GM23248 (cell line): ENCODE results near the gene GPATCH4.

Source experiments
- EZH2 ChIP-seq: fragments of 200-600 bp; sonication (generic); IDR thresholded peaks from 2 replicates; pipeline ENCODE4 v1.6.1; 2018; ENCODE audit warnings: antibody characterized with exemption, mild to moderate bottlenecking; ENCODE audit not compliant: insufficient read depth, poor library complexity, severe bottlenecking
- EZH2phosphoT487 ChIP-seq: fragments of 200-600 bp; sonication (generic); IDR thresholded peaks from 2 replicates; pipeline ENCODE4 v1.6.1; 2018; ENCODE audit warnings: antibody characterized with exemption, moderate library complexity, mild to moderate bottlenecking, low read depth; ENCODE audit not compliant: insufficient read depth

DNA sequence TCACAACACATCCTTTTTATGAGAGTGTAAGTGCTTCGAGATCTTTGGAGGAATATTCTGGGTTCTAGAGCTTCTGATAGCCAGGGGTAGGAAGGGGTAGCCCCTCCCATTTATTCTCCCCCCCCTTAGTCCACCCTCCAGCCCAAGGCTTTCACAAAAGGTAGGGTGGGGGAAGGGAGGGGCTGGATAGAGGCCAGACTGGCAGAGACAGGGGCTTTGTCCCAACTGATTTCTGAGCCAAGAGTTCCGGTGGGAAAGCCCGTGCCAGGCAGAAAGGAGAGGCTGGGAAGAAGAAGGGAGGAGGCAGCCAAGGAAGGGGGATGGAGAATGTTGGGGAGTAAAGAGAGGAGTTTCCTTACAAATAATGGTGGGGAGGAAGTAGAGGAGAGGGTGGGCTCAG lies 43.8 kb upstream of the GPATCH4 start:
- no peak for TF ChIP-seq EZH2phosphoT487
- no peak for TF ChIP-seq EZH2
